AG09319 (cell line): Measurements from ENCODE around the gene CLDN6.

Experiments used
- DNase-seq: peaks from one replicate; pipeline ENCODE4 v3.0.0-alpha.2; 2010; ENCODE audit warnings: low read depth; ENCODE audit errors: extremely low read depth
- TF ChIP-seq, protein P1 (sequence below): IDR thresholded peaks from 2 replicates; pipeline ENCODE4 v1.5.1; 2011; ENCODE audit warnings: low read depth, mild to moderate bottlenecking, inconsistent platforms, low read length, moderate library complexity

Gene CLDN6

DNA sequence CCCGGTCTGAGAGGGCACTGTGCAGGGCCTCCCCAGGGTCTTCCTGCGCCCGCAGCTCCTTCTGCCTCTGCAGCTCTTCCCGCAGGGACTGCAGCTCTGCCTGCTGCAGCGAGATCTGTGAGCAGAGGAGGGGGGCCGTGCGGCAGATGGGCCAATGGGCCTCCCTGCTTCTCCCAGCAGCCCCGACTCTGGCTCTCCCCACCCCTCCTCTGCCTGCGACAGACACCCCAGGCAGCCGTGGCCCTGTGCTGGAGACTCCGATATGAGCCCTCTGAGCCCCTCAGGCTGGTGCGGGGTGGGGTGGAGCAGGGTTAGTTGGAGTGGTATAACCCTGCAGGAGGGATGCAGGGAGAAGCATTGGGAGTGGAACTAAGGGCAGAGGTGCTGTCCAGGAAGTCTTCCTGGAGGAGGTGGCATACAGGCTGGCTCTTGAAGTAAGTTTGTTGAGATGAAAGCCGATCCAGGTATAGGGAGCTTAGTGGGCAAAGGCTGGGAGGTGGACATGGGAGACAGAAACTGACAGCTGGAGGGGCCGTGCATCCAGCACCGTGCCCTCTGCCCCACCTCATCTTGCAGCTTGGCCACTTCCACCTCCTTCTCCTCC is 10.8 kb upstream of the CLDN6 start:
- no peak for DNase-seq
- TF ChIP-seq, protein P1, sequence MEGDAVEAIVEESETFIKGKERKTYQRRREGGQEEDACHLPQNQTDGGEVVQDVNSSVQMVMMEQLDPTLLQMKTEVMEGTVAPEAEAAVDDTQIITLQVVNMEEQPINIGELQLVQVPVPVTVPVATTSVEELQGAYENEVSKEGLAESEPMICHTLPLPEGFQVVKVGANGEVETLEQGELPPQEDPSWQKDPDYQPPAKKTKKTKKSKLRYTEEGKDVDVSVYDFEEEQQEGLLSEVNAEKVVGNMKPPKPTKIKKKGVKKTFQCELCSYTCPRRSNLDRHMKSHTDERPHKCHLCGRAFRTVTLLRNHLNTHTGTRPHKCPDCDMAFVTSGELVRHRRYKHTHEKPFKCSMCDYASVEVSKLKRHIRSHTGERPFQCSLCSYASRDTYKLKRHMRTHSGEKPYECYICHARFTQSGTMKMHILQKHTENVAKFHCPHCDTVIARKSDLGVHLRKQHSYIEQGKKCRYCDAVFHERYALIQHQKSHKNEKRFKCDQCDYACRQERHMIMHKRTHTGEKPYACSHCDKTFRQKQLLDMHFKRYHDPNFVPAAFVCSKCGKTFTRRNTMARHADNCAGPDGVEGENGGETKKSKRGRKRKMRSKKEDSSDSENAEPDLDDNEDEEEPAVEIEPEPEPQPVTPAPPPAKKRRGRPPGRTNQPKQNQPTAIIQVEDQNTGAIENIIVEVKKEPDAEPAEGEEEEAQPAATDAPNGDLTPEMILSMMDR: no peak

DNA sequence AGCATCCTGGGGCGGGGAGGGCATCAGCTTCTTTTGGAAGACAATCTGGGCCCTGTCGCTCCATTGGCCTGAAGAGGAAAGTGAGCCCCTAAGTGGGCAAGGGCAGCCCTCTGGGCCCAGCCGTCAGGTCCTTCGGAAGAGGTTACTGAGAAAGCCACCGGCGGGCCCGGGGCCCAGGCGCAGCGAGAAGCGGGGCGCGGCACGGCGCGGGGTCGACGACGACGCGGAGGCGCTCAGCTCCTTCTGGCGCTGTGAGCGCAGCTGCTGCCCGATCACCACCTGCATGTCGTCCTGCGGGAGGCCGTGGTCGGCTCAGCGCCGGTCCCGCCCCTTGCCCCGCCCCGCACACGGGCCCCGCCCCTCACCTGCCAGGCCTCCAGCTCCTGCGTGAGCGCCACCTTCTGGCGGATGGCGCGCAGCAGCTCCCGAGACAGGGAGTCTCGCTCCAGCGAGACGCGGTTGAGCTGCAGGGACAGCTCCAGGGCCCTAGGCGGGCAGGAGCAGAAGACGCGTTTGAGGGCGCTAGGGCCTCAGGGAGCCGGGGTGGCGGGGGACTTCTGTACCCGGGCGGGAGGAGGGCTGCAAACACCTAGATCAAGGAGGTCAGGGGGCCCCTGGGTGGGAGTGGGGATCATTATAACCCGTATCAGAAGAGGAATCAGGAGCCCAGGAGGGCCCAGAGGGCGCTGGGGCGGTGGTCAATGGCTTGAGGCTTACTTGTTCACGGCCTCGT is 10.2 kb upstream of the CLDN6 start:
- TF ChIP-seq, protein P1: peak; percentile 50
- no peak for DNase-seq

DNA sequence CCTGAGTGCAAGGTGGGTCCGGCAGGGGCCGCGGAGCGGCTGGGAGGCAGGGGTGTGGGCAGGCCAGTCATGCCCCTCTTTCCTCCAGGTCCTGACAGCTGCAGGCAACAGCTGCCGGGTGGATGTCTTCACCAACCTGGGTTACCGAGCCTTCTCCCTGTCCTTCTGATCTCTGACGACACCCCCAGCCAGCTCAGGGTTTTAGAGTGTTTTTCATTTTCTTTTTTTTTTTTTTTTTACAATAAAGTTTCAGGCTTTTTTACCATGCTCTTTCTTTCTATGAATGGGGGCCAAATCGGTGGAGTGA is 9.5 kb upstream of the CLDN6 start:
- TF ChIP-seq, protein P1: no peak
- no peak for DNase-seq

DNA sequence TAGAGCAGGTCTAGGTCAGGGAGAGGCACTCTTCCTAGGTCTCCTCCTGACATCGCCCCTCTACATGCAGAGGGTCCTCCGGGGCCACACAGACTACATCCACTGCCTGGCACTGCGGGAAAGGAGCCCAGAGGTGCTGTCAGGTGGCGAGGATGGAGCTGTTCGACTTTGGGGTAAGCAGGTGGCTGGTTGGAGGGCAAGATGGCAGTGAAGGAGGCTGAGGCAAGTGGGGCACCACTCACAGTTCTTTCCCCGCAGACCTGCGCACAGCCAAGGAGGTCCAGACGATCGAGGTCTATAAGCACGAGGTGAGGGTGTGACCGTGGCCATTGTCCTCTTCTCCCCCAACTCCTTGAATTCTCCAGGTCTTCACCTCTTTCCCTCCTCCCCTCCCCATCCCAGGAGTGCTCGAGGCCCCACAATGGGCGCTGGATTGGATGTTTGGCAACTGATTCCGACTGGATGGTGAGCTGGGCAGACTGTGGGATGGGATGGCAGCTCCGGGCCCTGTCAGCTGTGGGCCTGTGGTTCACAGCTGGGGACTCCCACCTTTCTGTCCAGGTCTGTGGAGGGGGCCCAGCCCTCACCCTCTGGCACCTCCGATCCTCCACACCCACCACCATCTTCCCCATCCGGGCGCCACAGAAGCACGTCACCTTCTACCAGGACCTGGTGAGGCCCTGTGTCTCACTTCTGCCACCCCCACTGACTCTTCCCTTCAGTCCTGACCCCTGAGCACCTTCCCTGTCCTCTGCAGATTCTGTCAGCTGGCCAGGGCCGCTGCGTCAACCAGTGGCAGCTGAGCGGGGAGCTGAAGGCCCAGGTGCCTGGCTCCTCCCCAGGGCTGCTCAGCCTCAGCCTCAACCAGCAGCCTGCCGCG is 8.9 kb upstream of the CLDN6 start:
- TF ChIP-seq, protein P1: no peak
- no peak for DNase-seq

DNA sequence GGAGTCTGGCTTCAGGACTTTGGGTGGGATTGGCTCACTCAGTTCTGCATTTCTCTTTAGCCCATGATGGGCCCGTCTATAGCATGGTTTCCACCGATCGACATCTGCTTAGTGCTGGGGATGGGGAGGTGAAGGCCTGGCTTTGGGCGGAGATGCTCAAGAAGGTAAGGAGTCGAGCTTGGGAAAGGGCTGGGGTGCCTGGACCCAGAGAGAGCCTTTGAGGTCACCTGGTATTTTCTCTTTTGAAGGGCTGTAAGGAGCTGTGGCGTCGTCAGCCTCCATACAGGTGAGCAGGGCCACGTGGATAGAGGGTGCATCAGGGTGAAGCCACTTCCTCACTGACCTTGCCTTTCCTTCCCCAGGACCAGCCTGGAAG is 8.0 kb upstream of the CLDN6 start:
- TF ChIP-seq, protein P1: no peak
- no peak for DNase-seq

DNA sequence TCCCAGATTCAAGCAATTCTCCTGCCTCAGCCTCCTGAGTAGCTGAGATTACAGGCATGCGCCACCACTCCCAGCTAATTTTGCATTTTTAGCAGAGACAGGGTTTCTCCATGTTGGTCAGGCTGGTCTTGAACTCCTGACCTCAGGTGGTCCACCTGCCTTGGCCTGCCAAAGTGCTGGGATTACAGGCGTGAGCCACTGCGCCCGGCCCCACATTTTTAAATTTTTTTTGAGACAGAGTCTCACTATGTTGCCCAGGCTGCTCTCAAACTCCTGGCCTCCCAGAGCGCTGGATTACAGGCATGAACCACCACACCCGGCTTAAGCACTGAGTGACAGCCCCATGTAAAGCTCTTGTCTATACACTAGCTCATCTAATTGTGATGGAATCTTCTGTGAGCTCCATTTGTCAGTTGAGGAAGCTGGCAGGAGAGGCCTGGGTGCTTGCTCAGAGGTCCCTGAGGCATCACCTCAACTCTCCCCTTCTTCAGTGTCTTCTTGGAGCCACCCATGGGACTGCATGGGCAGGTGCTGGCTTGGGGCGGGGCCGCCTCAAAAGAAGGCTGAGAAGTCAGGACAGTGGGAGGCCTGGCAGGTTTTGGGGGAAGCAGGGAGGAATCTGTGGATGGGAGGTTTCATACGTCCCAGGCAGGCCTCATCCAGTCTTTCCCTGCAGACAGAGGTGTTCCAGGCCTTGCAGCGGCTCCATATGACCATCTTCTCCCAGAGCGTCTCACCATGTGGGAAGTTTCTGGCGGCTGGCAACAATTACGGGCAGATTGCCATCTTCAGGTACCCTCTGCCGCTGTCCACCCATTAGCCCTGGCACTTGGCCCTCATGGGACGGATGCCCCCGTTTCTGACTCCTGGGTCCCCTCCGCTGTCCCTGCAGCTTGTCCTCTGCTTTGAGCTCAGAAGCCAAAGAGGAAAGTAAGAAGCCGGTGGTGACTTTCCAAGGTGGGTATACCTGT is 7.3 kb upstream of the CLDN6 start:
- TF ChIP-seq, protein P1: no peak
- DNase-seq: no peak
